ENCODE data around the gene FBXO38.

The FBXO38 gene

DNA sequence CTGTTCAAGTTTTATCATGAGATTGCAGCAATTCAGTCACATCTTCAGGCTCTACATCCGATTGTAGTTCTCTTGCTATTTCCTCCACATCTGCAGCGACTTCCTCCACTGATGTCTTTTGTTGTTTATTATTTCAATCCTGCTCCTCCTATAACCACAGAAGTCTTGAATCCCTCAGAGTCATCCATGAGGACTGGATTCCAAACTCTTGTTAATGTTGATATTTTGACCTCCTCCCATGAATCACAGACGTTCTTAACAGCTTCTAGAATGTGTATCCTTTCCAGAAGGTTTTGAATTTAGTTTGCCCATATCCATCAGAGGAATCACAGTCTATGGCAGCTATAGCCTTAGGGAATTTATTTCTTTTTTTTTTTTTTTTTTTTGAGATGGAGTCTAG is 3.6 kb downstream of the FBXO38 start:
- no peak for DNase-seq

DNA sequence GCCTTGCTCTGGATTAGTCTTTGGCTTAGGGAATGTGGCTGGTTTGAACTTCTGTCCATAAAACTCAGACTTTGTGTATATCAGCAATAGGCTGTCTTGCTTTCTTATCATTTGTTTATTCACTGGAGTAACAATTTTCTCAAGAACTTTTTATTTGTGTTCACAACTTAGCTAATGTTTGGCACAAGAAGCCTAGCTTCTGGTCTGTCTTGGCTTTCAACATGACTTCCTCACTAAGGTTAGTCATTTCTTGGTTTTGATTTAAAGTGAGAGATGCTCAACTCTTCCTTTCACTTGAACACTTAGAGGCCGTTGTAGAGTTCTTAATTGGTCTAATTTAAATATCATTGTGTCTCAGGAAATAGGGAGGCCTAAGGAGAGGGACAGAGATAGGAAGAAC is 4.9 kb downstream of the FBXO38 start:
- DNase-seq: no peak

DNA sequence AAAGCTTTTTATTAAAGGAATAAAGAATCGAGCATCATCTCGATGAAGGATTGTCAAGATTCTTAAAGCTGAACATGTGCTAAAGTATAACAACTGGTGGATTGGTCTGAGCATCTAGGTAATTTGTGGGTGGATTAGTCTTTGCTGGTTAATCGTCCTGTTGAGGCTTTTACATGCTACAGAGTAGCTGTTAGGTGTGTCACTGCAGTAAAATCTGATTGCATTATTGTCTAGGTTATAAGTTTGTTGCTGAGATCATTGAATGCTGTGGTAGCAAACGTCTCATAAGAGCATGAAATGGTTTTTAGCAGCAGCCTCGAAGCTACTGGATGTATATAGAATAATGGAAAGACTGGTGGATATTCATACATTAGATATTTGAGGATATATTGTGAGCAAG is 7.2 kb downstream of the FBXO38 start:
- DNase-seq: no peak

DNA sequence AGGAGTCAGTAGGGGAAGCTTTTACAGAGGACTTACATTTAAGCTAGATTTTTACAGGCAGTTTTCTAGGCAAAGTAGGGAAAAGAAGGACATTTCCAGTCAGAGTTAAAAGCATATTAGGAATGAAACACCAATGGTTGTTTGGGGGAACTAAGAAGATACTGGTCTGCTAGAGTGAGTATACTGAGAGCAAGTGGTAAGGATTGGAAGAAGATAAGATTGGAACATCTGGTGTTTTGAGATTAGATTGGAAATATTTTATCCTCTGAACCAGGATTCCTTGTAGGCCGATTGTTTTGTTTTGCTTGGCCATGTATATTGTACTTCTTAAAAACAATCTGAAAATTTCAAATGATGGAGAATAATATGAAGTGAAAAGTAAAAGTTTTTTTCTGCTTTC is 7.7 kb downstream of the FBXO38 start:
- no peak for DNase-seq

DNA sequence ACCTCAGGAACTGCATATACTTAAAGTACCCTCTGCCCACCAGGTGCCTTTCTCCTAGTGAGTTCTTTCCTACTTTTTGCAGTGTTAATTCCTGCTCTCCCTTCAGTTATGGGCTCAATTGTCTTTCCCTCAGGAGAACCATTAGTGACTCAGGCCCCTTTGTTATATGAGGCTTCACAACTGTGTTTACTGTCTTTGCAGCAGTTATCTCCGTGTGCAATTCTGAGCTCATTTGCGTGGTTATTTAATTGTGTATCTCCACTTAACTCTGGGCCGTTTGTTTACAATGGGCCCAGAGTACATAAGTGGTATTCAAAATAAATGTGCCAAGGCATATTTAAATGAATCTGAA is 9.6 kb downstream of the FBXO38 start:
- DNase-seq: no peak

DNA sequence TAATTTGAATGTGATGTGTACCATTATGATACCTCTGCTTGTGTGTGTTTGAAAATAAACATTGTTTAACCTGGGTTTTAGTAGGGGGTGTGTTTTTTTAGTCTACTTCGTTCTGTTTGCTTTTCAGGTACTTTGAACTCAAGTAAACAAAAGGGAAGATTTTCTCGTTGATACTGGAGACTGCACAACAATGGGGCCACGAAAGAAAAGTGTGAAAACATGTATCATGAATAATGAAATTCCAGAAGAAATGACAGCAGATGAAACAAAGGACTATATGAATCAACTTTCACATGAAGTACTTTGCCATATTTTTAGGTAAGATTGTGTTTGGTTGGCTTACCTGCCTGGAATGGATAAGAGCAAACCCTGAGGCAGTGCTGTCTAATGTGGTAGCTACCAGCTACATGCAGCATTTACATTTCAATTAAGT is 10.8 kb downstream of the FBXO38 start:
- no peak for DNase-seq

DNA sequence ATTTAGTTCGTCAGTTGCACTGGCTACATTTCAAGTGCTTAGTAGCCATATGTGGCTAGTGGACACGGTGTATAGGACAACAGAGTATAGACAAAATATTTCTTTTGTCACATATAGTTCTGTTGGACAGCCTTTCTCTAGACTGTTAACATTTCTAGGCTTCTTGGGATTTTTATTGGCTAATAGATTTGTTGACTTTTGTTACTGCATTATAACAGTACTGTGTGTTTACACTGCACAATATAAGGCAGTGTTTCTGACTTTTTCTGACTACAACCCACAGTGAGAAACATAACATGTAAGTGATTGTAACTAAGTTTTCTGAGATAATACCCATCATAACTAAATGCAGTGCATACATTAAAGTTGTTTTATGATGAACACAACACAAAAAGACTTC is 11.3 kb downstream of the FBXO38 start:
- DNase-seq: no peak

DNA sequence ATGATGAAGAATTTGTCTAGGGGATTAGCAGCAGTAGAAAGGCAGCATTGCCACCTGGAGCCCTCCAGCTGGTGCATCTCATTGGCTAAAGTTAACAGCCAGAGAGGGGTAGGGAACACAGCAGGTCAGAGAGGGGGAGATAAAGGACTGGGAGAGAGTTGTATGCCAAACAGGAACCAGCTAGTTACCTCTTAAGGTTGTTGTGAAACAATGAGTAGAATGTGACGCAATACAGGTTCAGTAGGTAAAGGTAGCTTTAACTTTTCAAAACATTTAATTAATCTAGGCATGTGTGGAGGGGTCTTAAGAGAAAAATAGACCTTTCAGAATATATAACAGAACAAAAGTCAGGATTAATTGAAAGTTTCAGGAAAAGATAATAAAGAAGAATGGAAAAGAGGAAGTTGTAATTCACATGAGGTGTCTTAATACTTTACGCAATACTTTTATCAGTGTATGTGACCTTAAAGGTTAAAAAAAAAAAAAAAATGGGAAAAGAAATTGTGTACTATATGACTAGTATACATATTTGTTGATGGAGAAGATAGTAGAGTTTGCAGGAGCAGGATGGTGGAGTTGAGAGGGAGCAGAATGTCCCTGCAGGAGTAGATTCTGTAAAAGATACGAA is 14.3 kb downstream of the FBXO38 start:
- peak; percentile 37 to 60 for DNase-seq

DNA sequence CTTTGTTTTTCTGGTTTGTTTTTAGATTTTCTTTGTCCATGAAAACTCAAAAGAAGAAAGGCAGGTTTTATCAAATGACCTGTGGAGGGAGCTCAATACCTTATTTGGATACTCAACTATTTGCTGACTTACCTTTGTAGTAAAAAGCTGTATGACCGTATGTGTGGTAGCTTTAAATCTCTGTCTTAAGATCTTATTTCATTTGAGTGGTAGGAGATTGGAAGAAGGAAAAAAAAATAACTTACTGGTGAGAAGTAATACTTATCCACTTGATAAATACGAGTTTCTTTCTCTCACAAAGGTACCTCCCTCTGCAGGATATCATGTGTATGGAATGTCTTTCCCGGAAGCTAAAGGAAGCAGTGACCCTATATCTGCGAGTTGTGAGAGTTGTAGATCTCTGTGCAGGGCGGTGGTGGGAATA is 15.0 kb downstream of the FBXO38 start:
- no peak for DNase-seq

DNA sequence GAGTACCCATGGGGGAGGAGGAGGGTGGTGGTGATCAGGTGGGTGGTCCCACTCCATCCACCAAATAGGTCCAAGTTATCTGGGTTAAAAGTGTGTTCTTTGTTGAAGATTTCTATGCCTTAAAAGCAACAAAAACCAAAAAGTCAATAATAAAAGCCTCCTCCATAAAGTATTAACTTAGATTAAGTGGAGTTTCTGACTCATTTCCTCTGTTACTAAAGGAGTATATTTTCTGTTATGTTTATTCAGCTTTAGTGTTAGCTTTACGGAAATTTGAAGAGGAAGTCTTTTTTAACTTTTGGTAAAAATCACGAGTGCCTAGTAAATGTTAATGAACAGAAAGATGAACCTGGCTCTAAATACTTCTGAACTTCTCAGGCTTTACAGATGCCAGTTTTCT is 17.8 kb downstream of the FBXO38 start:
- peak; percentile 11 to 26 for DNase-seq

DNA sequence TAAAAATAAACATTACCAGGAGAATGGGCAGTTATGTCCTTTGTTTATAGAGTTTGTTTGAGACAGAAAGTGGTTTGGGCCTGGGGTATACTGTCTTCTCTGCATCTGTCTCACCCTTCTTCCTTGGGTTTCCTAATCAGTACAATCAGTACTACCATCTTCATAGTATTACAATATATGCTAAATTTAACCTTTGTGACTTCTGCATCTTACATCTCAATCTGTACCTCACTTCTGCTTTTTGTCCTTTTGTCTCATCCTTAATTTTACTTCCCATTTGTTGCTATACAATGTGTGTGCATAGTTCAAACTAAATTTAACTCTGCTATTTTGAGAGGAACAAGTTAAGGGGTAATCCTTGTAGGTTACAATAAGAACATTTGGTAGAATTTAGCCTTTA is 19.6 kb downstream of the FBXO38 start:
- peak; percentile 92 to 97 for DNase-seq

DNA sequence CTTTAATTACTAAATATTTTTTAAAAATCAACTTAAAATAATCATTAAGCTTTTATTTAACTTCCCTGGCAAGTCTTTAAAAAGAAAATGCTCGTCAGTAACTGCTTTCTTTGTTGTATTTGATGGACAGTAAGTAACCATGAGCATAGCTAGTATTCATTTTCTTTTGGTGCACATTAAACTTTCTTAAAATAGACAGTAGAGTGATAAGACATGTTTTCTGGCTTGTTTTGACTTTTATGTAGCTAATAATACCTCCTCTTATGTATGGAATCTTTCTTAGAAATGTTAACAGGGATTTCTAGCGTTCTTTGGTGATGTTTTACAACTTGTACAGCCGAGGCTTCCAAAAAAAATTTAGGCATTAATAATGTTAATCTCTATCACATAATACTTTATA is 22.6 kb downstream of the FBXO38 start:
- no peak for DNase-seq

DNA sequence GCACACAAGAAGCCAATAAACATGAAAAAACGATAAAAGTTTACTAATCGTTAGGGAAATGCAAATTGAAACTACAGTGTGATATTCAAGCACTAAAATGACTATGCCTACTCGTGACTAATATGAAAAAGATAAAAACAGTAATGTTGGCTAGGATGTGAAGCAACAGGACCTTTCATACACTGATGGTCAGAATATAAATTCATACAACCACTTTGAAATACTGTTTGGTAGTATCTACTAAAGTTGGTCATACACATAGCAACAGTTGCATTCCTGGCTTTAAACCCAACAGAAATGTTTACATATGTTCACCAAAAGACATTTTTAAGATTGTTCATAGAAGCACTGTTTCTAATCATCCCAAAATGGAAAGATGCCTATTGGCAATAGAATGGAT is 24.3 kb downstream of the FBXO38 start:
- no peak for DNase-seq

DNA sequence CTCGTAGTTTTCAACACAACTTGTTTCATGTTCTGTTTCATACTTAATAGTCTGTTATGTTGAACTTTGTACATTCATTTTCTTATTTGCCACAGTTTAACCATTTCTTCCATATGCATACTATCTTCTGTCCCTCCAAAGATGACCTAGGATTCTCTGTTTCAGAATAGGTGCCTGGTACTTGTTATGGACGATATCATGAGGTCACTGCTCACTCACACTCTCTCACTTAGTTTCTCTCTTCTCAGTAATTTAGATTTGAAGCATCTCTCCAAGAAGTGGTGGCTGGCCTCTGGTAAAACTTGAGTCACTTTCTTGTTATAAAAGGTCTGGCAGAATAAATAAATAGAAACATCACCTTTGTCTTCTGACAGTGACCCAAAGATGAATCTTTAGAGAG is 28.4 kb downstream of the FBXO38 start:
- DNase-seq: no peak

DNA sequence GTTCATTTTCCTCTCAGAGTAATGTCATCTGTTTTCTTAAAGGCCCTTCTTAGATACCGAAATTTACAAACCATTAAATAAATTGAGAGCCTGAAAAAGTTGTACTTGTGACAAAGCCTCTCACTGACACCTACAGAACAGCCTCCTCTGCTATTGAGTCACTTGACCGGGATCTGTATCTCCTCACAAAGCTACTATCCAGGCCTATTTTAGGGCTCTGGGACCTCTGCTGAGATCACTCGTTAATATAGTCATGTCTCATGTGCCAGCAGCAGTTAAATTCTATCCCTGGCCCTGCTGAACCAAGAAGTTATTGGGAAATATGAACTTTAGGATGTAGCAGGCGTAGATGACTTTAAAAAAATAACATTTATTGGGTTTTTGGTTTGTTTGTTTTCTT is 31.1 kb downstream of the FBXO38 start:
- DNase-seq: no peak

DNA sequence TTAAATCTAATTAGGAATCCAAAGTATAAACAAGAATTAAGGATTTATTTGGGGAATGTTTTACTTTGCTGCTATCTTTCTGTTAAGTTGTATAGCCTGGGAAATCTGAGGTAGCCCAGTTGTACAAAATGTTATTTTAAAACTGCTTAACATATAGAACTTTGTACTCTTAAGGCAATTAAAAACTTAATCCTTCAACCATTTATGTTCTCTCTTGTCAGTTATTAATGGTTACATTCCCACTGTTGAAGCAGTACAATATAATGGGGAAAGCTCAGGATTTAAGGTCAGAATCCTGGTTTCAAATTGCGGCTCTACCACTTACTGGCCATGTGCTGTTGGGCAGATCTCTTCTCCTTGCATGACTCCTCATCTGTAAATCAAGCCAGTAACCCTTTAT is 32.7 kb downstream of the FBXO38 start:
- no peak for DNase-seq

DNA sequence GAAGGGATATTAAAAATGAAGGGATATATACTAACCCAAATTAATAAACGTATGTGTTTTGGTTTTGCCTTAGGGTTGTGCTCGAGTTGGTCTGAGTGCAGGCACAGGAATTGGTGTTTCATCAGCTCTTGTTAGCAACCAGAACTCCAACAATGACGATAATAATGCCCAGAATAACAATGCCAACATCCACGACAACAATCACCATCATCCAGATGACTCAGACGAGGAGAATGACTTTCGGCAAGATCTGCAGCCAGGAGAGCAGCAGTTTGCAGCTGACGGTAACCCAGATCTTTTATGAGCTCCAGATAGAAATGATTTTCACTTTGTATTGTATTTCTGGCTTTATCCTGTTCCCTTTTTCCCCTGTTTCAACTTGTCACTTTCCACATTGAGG is 33.2 kb downstream of the FBXO38 start:
- DNase-seq: no peak

DNA sequence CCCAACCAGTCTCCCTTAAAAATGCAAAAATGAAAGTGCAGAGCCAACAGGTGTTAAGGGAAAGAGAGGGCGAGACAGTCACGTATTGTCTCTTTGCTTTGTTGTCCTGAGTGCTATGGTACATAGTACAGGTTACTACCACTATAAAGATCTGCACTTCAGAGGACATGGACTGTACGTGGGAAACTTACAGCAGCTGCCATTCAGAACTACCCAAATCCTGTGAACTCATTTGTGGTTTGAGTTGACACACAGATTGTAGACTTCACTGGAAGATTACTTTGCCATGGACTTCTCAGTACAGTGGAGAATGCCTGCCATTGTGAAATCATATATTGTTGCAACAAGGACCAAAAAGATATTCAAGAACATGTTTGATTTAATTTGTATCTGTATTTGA is 34.8 kb downstream of the FBXO38 start:
- DNase-seq: no peak

DNA sequence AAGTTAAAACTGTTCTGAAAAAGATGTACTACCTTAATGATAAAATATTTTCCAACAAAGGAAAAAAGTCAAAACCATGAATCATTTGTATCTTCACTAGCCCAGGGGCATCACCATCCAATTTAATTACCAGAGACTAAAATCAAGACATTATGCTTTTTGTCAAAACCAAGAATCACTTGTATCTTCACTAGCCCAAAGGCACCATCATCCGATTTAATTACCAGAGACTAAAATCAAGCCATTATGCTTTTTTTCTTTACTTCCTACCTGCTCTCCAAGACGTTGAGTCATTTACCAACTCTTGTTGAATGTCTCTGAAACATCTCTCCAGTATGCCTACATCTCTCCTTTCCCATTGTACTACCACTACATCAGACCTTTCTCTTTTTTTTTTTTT is 37.9 kb downstream of the FBXO38 start:
- no peak for DNase-seq

DNA sequence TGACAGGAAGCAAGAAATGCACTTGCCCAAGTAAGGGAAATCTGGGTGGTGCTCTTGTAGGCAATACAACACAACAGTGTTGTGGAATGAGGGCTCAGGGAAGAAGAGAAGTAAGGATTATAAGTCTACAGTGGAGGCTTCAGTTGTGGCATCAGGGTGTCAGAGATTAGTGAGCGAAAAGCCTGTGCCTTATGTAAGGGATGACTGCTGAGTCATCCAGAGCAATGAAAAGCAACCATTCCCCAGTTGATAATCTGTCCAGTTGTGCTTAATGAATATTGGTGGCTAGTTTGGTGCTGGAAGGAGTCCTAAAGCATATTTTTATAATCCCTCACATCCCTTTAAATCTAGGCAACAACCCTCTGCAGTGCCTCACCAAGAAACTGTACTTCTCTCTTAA is 42.0 kb downstream of the FBXO38 start:
- no peak for DNase-seq

DNA sequence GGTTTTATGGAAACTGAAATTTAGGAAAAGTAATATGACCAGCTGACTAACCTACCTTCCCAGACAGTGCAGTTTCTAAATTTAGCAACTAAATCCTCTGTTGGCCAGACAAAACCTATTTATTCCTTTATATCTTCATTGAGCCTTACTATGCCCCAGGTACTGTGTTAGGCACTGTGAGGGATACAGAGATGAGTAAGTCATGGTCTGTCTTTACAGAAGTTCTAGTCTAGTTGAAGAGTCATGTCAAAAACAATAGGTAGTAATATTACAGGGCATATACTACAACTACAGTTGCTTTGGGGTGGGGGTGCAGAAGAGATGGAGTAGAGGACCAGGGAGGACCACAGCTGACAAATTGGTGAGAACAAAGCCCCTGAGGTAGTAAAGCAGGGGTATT is 42.8 kb downstream of the FBXO38 start:
- DNase-seq: no peak

DNA sequence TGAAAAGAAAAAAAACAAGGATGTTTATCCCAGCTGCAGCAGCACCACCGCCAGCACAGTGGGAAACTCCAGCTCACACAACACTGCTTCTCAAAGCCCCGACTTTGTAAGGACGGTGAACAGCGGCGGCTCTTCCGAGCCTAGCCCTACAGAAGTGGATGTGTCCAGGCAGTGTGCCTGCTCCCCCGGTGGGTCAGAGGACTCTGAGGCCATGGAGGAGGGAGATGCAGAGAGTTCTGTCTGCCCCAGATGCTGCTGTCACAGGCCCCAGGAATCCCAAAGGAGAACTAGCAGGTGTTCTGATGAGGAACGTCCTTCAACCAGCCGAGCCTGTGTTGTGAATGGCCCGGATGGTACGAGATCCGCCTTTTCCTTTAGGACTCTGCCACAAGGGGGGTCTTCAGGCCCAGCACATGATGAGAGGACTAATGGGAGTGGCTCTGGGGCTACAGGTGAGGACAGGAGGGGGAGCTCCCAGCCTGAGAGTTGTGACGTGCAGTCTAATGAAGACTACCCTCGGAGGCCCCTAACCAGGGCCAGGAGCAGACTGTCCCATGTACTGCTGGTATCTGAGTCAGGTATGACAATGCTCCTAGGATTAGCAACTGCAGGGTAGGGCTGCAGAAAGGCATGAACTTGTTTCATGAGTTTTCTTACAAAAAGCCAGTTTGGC is 43.7 kb downstream of the FBXO38 start:
- DNase-seq: no peak

DNA sequence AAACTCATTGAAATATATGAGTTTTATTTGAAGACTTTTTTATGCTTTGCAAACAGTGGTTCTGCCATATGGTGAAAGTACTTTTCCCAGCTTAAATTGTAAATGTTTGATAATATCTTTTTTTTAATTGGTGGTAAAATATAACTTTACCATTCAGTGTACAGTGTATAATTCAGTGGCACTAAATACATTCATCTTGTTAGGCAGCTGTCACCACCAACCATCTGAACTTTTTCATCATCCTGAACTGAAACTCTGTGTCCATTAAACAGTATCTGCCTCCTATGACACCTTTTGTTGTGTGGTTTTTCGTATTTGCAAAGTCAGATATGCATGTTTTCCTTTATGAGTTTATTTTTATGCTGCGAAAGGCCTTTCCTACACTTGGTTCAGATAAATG is 45.1 kb downstream of the FBXO38 start:
- no peak for DNase-seq

DNA sequence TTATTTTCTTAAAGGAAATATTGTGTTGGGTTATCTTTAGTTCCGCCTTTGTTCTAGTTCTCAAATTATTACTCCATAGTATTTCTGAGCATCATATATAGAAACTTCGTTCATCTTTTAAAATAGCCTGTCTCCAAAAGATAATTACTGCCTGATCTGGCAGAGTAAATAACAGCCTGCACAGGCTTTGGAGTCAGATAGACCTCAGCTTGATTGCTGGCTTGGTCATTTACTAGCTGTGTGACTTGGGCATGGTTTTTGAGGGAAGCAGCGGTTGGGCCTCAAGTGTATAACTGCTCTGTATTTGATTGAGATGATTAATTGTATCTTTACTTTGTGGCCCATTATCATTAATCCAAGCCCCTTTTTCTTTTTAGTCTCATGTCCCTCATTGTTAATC is 50.1 kb downstream of the FBXO38 start:
- no peak for DNase-seq

DNA sequence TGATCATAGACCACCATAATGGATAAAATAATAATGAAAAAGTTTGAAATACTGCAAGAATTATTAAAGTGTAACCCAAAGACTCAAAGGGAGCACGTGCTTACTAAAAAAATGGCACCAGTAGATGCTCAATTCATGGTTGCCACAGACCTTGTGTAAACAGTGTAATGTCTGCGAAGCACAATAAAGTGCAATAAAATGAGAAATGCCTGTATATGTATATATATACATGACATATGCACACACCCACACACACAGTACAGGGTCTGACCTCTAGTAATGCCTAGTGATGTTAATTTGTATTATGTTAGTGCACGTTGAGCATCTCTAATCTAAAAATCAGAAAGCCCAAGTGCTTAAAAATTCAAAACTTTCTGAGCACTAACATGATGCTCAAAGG is 52.3 kb downstream of the FBXO38 start:
- DNase-seq: no peak

Measured in Kasumi-1 (cell line).